Measurements from ENCODE around the gene DLK2. TPM values are rescaled to one million over a fixed set of nuclear protein-coding genes. Genes with fewer than 3 reads are reported as not detected.

DLK2 gene
- total RNA-seq, 2 experiments from 2014 or later, result not detected

DNA sequence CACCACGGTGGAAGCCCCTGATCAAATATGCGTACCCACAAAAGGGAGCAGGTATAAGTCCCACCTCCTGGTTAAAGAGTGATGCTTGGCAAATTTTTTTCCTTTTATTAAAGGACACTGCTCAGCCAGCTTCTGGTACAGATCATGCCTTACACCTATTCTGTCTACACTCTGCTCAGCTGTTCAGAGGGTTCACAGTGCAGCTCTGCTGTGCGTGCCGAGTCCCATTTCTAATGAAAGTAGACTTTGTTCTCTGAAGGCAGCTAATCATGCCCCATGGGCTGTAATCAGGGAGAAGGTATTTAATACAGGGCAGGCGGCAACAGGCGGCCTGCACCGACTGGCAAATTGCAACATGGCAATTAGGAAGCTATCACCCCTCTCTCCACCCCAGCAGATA is 38.5 kb upstream of the DLK2 start:
- Mint-ChIP-seq H3K4me3 (no peak overlapping the region), H3K4me1 (peaks cover 15% of the 10 kb centered on the region), H3K9me3 (ENCODE audit: low read depth) (no peaks in the 10 kb centered on the region), H3K27ac (no peak overlapping the region), H3K36me3 (no peaks in the 10 kb centered on the region), H3K27me3 (no peaks in the 10 kb centered on the region)
- ATAC-seq (no peak), DNase-seq (no peak)
- CTCF ChIA-PET, result interaction anchor here (0.6 to 5.5 kb wide), 5 partner anchors 8 to 758 kb away, joined by 3 to 37 read pairs (median 5); partner anchors contain the start of gene DLK2

DNA sequence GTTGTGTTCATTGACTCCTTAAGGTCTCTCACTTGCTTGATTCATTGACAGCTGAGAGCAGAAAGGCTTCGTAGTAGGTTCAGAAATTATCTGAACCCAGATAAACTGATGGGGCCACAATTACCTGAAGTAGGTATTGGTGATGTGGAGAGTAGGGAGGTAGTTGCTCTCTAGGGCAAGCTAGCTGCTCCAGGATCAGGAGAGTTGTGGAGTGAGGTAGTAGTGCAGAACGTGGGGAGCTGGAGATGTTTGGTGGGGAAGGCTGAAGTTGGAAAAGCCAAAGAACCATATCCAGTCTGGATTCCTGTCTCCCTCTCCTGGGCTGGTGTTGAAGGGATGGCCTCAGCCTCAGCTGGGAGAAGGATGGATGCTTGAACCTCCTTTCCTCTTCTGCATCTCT is 37.9 kb upstream of the DLK2 start:
- no peak for DNase-seq
- H3K4me1 Mint-ChIP-seq, result peaks cover 15% of the 10 kb centered on the region
- ATAC-seq, result no peak
- no peaks in the 10 kb centered on the region for H3K9me3 Mint-ChIP-seq (ENCODE audit: low read depth)
- no peak overlapping the region for H3K27ac Mint-ChIP-seq
- no peaks in the 10 kb centered on the region for H3K36me3 Mint-ChIP-seq
- H3K4me3 Mint-ChIP-seq, result no peak overlapping the region
- CTCF ChIA-PET, result interaction anchor here (0.9 to 5.5 kb wide), 4 partner anchors 14 to 230 kb away, joined by 3 to 37 read pairs (median 7); partner anchors contain the start of gene DLK2
- H3K27me3 Mint-ChIP-seq, result no peaks in the 10 kb centered on the region

DNA sequence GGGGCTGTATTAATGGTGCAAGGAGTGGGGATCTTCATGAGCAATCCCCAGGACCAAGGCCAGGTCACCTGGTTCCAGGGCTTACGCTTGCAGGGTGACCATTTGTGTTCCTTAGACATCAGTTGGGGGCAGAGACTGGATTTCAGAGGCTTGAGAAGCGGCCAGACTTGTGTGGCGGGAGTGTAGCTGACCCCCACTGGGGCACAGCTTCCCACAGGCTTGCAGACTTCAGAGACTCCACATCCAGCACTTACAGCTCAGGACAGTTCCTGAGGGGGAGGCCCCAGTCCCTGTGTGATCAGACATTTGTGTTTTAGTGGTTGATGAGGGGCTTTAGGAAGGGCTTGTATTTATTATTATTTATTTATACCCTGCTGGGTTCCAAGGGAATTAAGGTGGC is 37.3 kb upstream of the DLK2 start:
- no peak overlapping the region for H3K27ac Mint-ChIP-seq
- H3K27me3 Mint-ChIP-seq, result no peaks in the 10 kb centered on the region
- CTCF ChIA-PET, result interaction anchor here (0.9 to 5.5 kb wide), 3 partner anchors 14 to 230 kb away, joined by 3 to 37 read pairs (median 3); no protein-coding TSS in a partner anchor
- H3K36me3 Mint-ChIP-seq, result no peaks in the 10 kb centered on the region
- H3K4me1 Mint-ChIP-seq, result peaks cover 15% of the 10 kb centered on the region
- ATAC-seq (no peak), DNase-seq (no peak)
- no peaks in the 10 kb centered on the region for H3K9me3 Mint-ChIP-seq (ENCODE audit: low read depth)
- no peak overlapping the region for H3K4me3 Mint-ChIP-seq

DNA sequence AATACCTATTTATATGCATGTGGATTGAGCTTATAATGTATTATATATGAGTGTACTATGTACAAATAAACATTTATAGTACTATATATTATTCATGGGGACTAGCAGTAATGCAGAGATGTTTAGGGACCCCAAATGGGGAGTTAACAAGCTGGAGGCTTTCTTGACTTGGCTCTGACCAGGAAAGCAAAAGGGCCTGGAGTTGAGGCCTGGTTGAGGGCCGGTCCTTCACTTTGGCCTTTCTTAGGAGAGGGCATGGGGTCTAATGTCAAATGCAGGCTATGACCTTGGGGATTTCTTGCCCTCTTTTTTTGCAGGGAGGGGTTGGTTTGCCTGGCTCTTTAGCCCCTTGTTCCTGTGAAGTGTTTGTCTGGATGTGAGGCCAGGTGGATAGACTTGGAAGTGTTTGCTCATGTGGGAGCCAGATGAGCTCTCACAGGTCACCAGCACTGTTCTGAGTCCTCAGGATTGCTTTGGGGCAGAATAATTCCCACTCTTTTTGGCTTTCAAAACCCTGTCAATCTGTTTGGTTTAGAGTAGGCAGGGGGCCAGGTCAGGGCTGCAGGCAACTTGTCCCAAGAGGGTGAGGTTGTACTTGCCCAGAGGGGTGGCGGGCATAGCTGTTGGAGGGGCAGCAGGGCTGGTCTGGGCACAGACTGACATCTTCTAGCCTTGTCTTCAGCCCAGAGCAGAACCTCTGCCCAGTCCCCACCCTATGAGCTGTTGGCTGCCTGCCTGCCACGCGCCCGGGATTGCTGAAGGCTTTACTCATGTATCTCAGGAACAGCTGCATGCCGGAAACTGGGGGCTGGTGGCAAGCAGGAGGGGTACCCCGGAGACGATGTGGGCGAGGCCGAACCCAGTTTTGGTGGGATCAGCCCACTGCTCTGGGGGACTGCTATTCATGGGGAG is 36.7 kb upstream of the DLK2 start:
- no peak overlapping the region for H3K27ac Mint-ChIP-seq
- no peaks in the 10 kb centered on the region for H3K36me3 Mint-ChIP-seq
- no peaks in the 10 kb centered on the region for H3K27me3 Mint-ChIP-seq
- CTCF ChIA-PET, result interaction anchor here (1.4 to 5.5 kb wide), 4 partner anchors 10 to 20 kb away, joined by 3 to 37 read pairs (median 4); no protein-coding TSS in a partner anchor
- no peak for ATAC-seq
- H3K4me1 Mint-ChIP-seq, result peaks cover 15% of the 10 kb centered on the region
- DNase-seq, result no peak
- no peaks in the 10 kb centered on the region for H3K9me3 Mint-ChIP-seq (ENCODE audit: low read depth)
- H3K4me3 Mint-ChIP-seq, result no peak overlapping the region

DNA sequence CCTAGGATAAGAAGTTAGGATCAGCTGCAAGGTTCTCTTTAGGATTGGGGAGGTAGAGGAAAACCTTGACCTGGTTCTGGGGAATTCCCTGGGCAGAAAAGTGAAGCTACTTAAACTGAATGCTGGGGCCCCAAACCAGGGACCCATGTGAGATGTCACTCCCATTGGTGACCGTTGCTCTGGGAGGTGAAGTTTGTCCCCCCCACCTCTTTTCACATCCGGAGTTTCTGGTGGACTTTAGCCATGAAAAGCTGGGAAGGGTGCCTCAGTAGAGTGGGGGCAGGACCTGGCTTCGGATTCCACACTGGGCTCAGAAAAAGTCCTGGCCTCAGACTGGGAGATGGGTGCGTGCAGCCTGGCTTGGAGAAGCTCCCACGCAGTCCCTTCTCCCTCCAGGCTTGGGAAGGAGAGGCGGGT is 35.2 kb upstream of the DLK2 start:
- Mint-ChIP-seq H3K4me1 (peaks cover 12% of the 10 kb centered on the region), H3K27ac (no peak overlapping the region), H3K36me3 (no peaks in the 10 kb centered on the region), H3K27me3 (no peaks in the 10 kb centered on the region), H3K4me3 (no peak overlapping the region), H3K9me3 (ENCODE audit: low read depth) (no peaks in the 10 kb centered on the region)
- no peak for DNase-seq
- CTCF ChIA-PET, result interaction anchor here (1.6 to 1.8 kb wide), 2 partner anchors 11 to 16 kb away, joined by 3 to 6 read pairs; no protein-coding TSS in a partner anchor
- no peak for ATAC-seq

DNA sequence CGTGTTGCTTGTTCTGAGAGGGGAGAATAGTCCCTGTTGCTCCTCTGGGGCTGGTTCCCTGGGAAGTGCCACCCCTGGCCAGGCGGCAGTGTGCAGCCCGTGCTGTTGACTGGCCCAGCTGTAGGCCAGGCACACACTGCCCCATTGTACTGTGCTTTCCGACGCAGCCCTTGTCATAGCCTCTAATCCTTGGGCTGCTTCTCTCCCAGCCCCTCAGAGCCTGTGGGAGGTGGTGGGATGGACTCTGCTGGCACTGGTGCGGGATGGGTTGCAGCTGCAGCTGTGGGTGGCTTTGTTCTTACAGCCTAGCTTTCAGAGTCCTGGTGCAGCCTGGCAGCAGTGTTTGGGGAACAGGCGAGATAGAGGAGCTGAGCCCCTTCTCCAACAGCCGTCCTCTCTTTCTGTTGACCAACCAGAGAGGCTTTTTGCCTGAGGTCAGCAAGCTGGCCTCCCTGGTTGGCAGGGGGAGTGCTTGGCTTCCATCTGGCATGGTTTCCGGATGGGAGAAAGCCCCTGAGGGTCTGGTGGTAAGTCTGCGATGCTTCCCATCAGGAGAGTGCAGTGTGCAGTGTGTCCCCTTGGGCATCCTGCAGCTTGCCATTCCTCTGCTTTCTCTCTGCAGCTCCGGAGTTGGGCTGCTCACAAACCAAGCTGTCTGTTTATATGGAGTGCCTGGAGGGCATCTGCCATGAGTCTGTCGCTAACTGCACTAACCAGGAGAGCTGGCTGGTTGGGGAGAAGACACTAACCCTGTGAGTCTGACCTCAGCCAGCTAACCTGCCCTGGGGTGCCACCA is 34.1 kb upstream of the DLK2 start:
- Mint-ChIP-seq H3K4me1 (peaks cover 4% of the 10 kb centered on the region), H3K9me3 (ENCODE audit: low read depth) (no peaks in the 10 kb centered on the region), H3K27me3 (no peaks in the 10 kb centered on the region), H3K36me3 (no peaks in the 10 kb centered on the region), H3K27ac (no peak overlapping the region), H3K4me3 (no peak overlapping the region)
- CTCF ChIA-PET, result interaction anchor here (1.1 to 1.8 kb wide), 2 partner anchors 17 to 20 kb away, joined by 4 to 6 read pairs; partner anchors contain the start of gene LRRC73
- DNase-seq, result no peak
- ATAC-seq, result no peak

DNA sequence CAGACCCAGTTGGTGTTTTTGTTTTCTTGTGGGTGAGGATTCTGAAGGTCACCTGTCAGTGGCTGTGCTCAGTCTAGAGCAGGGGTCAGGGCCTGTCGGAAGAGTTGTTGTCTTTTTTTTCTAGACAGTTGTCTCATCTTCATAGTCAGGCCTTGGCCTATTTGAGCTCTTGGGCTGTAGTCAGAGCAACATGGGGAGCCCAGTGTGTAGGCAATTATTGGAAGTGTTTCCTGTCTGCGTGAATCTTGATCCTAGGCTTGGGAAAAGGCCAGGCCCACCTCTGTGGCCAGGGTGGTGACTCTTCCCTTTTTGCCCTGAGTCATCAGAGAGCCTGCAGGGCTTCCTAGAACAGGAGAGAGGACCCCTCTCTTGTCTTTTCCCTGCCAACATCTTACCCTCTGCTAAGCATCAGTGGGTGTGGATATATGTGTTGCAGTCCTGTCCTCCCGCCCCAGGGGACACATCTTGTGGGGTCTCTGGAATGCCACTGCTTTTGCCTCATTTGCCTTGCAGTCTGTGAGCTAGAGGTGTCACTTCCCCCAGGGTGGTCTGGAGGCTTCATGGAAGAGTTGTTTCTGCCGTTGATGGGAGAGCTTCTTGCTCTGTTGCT is 33.4 kb upstream of the DLK2 start:
- CTCF ChIA-PET, result interaction anchor here (1.1 kb wide), 1 partner anchor 21 kb away, joined by 4 read pairs; the partner anchor contains the start of gene LRRC73
- Mint-ChIP-seq H3K27me3 (no peaks in the 10 kb centered on the region), H3K4me1 (peaks cover under 1% of the 10 kb centered on the region), H3K27ac (no peak overlapping the region), H3K4me3 (no peak overlapping the region), H3K9me3 (ENCODE audit: low read depth) (no peaks in the 10 kb centered on the region), H3K36me3 (no peaks in the 10 kb centered on the region)
- ATAC-seq (no peak), DNase-seq (no peak)

DNA sequence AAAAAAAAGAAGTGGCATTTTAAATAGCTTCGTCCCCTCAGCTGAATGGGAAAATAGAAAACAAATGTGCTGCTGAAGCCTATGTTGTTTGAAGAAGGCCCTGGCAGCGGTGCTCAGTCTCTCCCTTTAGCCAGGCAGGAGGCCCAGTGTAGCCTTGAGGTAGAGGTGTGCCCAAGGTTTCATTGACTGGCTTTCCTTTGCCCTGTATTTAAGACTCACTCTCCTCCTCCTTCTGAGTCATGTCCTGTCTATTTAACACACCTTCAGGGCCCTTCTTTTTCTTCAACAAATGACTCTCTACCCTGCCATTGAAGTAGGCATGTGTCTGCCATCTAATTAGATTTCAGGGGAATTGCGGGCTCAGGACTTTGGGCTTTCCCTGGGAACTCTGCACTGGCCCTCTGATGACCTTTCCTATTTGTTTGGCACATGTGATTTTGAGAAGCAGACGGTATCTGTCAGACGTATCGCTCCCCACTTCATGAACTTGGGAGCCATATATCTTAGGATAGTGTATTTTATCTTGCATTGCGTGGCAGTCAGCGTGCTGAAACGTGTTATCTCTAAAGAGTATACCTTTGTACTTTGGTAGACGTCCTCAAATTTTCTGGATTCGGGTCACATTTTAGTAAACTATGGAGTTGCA is 26.4 kb upstream of the DLK2 start:
- Mint-ChIP-seq H3K4me1 (peaks cover 43% of the 10 kb centered on the region), H3K4me3 (no peak overlapping the region), H3K36me3 (peaks cover 3% of the 10 kb centered on the region), H3K27ac (no peak overlapping the region), H3K27me3 (no peaks in the 10 kb centered on the region), H3K9me3 (ENCODE audit: low read depth) (no peaks in the 10 kb centered on the region)
- CTCF ChIA-PET, result no interaction called here
- ATAC-seq, result no peak
- no peak for DNase-seq

DNA sequence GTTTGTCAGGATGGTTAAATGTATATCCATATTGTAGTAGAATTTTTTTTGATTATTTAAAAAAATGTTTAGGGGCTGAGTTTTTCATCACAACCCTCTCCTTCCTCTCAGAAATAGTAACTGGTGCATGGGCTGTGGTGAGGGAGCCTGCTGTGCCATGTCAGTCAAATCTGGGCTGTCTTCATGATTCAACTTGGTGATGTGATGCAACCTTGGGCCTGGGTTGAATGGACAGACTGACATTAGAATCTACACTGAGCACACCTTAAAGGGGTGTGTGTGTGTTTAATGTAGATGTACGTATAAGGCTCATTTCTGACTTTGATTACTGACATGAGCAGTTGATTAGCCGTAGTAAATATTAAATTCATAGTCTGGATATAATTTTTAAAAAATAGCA is 25.7 kb upstream of the DLK2 start:
- Mint-ChIP-seq H3K4me1 (peaks cover 46% of the 10 kb centered on the region), H3K4me3 (no peak overlapping the region), H3K27me3 (no peaks in the 10 kb centered on the region), H3K36me3 (peaks cover 3% of the 10 kb centered on the region), H3K27ac (no peak overlapping the region), H3K9me3 (ENCODE audit: low read depth) (no peaks in the 10 kb centered on the region)
- DNase-seq, result no peak
- CTCF ChIA-PET, result interaction anchor here (4.3 kb wide), 1 partner anchor 26 kb away, joined by 20 read pairs; no protein-coding TSS in a partner anchor
- no peak for ATAC-seq

DNA sequence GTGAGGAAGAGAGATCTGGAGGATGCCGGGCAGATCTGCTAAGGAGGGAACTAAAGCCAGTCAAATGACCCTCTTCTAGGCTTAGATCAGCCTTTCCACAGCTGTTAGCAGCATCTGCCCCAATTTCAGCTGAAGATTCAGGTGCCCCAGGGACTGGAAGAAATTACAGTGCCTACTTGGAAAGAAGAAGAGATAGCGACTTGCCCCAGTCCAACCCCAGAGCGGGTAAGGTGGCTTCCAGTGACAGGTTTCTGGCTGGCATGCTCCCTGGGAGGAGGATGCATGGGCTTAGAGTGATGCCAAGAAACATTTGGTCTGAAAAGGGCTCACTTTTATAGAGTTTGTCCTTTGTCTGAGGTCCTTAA is 22.6 kb upstream of the DLK2 start:
- Mint-ChIP-seq H3K27ac (peak overlapping the region; percentile 89), H3K27me3 (no peaks in the 10 kb centered on the region), H3K9me3 (ENCODE audit: low read depth) (no peaks in the 10 kb centered on the region), H3K4me3 (peak overlapping the region; percentile 90), H3K36me3 (peaks cover 3% of the 10 kb centered on the region), H3K4me1 (peaks cover 46% of the 10 kb centered on the region)
- DNase-seq (no peak), ATAC-seq (no peak)
- CTCF ChIA-PET, result interaction anchor here (4.3 kb wide), 1 partner anchor 29 kb away, joined by 20 read pairs; no protein-coding TSS in a partner anchor

DNA sequence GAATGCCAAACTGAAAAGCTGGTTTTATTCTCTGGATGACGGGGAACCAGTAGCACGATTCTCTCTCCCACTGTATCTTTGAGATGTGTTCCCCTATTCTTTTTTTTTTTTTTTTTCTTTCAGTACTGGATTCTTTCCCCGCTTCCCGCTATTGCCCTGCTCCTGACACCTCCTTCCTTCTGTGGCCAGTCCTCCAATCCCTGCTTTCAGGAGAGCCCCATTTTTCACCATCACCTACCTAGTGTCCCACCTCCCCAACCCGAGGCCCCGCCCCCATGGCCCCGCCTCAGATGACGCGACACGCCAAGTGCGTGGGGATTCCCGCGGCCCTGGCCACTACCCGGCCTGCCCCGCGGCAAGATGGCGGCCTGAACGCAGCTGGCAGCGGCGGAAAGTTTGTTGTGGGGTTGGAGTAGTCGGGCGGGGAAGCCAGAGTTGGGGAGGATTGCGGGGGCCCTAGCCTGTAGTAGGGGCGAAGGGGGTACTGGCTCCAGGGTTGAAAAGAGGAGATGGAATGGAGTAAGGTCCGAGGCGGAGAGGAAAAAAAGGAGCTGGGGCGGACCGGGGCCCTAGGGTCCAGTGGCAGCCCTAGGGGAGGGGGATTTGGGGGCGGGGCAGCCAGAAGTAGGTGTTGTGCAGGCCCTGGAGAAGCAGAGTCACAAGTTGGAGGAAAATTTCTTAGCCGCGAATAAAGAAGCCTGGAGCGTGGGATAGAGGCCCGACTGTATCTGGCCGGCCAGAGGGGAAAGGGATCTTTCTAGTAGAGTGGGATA is 22.1 kb upstream of the DLK2 start, which contains the start of gene TJAP1:
TJAP1 (plus strand) TSS at position 336 of the 773 bp plus-strand sequence. CDS start 21,432 bp downstream, outside the sequence.
- Mint-ChIP-seq H3K27me3 (peaks cover 2% of the 10 kb centered on the region), H3K4me3 (peak within 1 kb of the TSS; percentile 90), H3K36me3 (peaks cover 3% of the 10 kb centered on the region), H3K27ac (peak within 1 kb of the TSS; percentile 89), H3K4me1 (peaks cover 45% of the 10 kb centered on the region), H3K9me3 (ENCODE audit: low read depth) (no peaks in the 10 kb centered on the region)
- ATAC-seq (peak; percentile 100), DNase-seq (peak; percentile 97)
- CTCF ChIA-PET, result interaction anchor here (4.3 kb wide), 1 partner anchor 29 kb away, joined by 20 read pairs; no protein-coding TSS in a partner anchor

DNA sequence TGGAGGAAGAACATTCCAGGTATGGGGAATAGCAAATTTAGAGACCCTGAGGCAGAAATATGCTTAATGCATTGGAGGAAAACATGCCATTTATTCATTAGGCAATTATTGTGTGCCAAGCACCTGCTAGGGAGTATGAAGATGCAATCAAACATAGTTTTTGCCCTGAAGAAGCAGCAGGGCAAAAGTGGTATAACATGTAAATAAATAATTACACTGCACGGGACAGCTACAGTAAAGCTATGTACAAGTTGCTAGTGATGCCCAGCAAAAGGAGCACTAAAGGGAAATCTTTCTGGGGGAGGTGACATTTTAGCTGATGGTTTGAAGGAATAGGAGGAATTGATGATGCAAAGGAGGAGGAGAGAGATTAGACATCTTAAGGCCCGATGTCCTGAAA is 21.4 kb upstream of the DLK2 start:
- Mint-ChIP-seq H3K4me1 (peaks cover 39% of the 10 kb centered on the region), H3K27me3 (peaks cover 2% of the 10 kb centered on the region), H3K9me3 (ENCODE audit: low read depth) (no peaks in the 10 kb centered on the region), H3K4me3 (peak overlapping the region; percentile 90), H3K27ac (peak overlapping the region; percentile 89), H3K36me3 (no peaks in the 10 kb centered on the region)
- ATAC-seq (no peak), DNase-seq (no peak)
- CTCF ChIA-PET, result interaction anchor here (0.5 to 4.3 kb wide), 2 partner anchors 30 to 88 kb away, joined by 3 to 20 read pairs; no protein-coding TSS in a partner anchor

All from activated CD8-positive, alpha-beta memory T cell treated with anti-CD3 and anti-CD28 coated beads, Interleukin-2, amount 10 ng/mL, durations not matched to agents 7 days and 5 days (primary cell).